Muscle layer of duodenum (tissue), 2 donors: Measurements from ENCODE around the gene ST8SIA5.

Source experiments
- H3K27ac ChIP-seq: one replicate; pipeline ENCODE4 v1.7.0; 2013; ENCODE audit warnings: mild to moderate bottlenecking, low read length
- H3K27me3 ChIP-seq: one replicate; pipeline ENCODE4 v1.7.0; 2013; ENCODE audit warnings: low read depth, mild to moderate bottlenecking, control low read depth, low read length
- H3K36me3 ChIP-seq, 2 donors: one replicate each; pipeline ENCODE4 v1.7.0; 2013; ENCODE audit warnings: low read length in 2 of 2, control low read depth in 1 of 2, mild to moderate bottlenecking in 1 of 2; ENCODE audit not compliant: insufficient read depth in 2 of 2, control insufficient read depth in 1 of 2
- H3K4me1 ChIP-seq, 2 donors: one replicate each; pipeline ENCODE4 v1.7.0; 2013; ENCODE audit warnings: low read length in 2 of 2, mild to moderate bottlenecking in 2 of 2, control low read depth in 1 of 2, moderate library complexity in 1 of 2; ENCODE audit not compliant: insufficient read depth in 2 of 2, control insufficient read depth in 1 of 2
- H3K4me3 ChIP-seq, 2 donors: one replicate each; pipeline ENCODE4 v1.7.0; 2013; ENCODE audit warnings: low read length in 2 of 2, low read depth in 1 of 2, mild to moderate bottlenecking in 1 of 2
- H3K9me3 ChIP-seq, 2 donors: one replicate each; pipeline ENCODE4 v1.7.0; 2013; ENCODE audit warnings: low read length in 2 of 2, control low read depth in 1 of 2, mild to moderate bottlenecking in 1 of 2; ENCODE audit not compliant: control insufficient read depth in 1 of 2
- donor health status: healthy.

The ST8SIA5 gene

DNA sequence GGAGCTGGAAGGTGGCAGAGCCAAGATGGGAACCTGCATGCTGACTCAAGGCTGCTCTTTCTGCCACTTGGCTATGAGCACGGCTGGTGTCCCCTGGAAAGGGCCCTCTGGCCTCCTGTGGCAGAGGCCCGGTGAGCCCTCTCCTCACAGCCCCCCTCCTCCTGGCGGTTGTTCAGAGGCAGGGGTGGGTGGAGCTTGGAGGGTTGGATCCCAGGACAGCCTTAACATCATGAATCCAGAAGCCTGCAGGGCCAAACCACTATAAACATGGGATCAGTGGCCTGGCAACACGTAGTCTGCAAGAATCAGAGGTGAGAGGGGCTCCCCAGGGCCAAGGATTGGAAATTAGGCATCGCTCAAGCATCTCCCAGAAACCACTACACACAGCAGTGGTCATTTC lies 51.3 kb downstream of the ST8SIA5 start:
- no peak overlapping the region for H3K27ac ChIP-seq
- no peaks in the 10 kb centered on the region for H3K36me3 ChIP-seq
- no peaks in the 10 kb centered on the region for H3K9me3 ChIP-seq
- H3K4me3 ChIP-seq: no peak overlapping the region
- no peaks in the 10 kb centered on the region for H3K4me1 ChIP-seq
- no peaks in the 10 kb centered on the region for H3K27me3 ChIP-seq

DNA sequence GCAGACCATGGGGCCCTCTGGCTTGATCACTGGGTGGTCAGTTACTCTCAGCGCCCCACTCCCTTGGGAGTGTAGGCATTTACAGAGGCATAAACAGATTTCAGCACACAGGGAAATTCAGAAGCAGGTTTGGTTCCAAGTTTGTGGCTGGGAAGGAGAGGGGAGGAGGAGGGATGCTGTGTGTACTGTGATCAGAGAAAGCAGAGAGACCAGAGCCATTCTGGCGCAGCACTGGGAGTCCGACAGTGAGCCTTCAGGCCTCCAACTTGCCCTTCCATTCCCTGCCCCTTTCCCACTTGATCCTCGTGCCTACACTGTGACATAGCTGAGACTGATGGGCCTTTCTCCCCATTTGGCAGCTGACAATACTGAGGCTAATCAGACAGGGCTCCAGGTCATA lies 52.0 kb downstream of the ST8SIA5 start:
- H3K4me3 ChIP-seq: no peak overlapping the region
- H3K9me3 ChIP-seq: no peaks in the 10 kb centered on the region
- H3K4me1 ChIP-seq: no peaks in the 10 kb centered on the region
- no peak overlapping the region for H3K27ac ChIP-seq
- no peaks in the 10 kb centered on the region for H3K27me3 ChIP-seq
- H3K36me3 ChIP-seq: no peaks in the 10 kb centered on the region

DNA sequence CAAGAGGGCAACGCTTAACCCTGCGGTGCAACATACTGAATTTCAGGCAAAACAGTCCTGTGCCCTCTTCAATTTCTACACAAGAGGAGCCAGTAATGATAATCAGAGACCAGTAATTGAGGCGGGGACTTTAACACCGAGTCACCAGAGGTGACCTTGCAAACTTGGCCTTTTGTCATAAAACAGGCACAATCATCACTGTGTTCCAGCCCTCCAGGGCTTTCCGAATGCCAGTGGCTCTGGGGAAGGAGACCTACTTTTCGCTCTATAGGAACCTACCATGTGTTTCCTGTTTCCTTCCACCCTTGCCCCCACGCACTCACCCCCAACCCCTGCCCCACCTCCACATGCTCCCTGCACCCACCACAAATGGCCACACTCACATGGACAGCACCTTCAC lies 52.7 kb downstream of the ST8SIA5 start:
- H3K27ac ChIP-seq: no peak overlapping the region
- no peaks in the 10 kb centered on the region for H3K9me3 ChIP-seq
- no peaks in the 10 kb centered on the region for H3K27me3 ChIP-seq
- H3K4me3 ChIP-seq: no peak overlapping the region
- no peaks in the 10 kb centered on the region for H3K4me1 ChIP-seq
- H3K36me3 ChIP-seq: no peaks in the 10 kb centered on the region

DNA sequence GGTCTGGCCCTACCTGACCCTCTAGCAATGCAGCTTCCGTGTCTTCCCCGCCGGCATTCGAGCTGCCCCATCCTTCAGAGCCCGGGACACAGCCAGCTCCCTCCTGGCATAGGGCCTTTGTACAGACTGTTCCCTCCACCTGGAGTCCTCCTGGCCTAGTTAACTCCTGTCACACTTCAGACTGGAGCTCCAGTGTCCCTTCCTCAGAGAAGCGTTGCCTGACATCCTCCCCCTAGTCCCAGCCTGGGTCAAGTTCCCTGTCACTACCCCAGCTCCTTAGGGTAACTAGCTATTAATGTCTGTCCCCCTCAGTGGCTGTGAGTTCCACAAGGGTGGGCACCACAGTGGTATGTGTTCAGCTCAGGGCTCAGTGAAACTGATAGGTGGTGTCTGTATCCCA lies 54.4 kb downstream of the ST8SIA5 start:
- no peaks in the 10 kb centered on the region for H3K4me1 ChIP-seq
- no peaks in the 10 kb centered on the region for H3K9me3 ChIP-seq
- no peak overlapping the region for H3K27ac ChIP-seq
- no peaks in the 10 kb centered on the region for H3K36me3 ChIP-seq
- no peak overlapping the region for H3K4me3 ChIP-seq
- no peaks in the 10 kb centered on the region for H3K27me3 ChIP-seq

DNA sequence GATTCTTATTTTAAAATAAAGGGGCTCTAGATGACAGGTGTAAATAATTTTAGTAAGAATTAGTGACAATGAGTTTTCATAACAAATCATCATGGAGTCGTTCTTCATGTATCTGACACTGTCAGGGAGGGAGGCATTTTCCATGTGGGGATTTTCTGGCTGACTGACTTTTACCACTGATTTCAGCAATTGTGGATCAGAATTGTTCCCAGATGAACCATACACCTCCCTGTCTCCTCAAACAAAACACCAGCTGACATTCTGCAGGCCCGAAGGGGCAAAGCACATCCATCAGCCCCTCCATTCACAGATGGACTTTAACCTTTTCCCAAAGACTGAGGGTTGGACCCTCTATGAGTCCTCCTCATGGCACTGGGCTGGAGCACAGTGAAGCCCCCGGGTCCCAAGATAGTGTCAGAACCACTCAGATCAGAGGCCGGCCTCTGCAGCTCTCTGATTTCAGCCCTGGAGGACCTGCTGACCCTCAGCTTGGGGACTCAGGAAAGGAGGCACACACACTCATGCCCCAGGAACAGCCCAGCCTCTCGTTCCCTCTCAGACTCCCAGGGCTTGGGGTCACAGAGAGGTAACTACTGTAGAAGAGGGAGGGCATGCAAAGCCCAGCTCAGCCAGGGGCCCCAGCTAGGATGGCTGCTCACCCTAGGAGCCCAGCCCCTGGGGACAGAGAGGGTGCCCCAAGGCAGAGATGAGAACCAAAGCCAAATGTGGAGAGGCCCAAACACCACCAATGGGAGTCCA lies 56.6 kb downstream of the ST8SIA5 start:
- H3K4me1 ChIP-seq: no peaks in the 10 kb centered on the region
- H3K27ac ChIP-seq: no peak overlapping the region
- no peaks in the 10 kb centered on the region for H3K9me3 ChIP-seq
- no peaks in the 10 kb centered on the region for H3K27me3 ChIP-seq
- H3K36me3 ChIP-seq: no peaks in the 10 kb centered on the region
- H3K4me3 ChIP-seq: no peak overlapping the region

DNA sequence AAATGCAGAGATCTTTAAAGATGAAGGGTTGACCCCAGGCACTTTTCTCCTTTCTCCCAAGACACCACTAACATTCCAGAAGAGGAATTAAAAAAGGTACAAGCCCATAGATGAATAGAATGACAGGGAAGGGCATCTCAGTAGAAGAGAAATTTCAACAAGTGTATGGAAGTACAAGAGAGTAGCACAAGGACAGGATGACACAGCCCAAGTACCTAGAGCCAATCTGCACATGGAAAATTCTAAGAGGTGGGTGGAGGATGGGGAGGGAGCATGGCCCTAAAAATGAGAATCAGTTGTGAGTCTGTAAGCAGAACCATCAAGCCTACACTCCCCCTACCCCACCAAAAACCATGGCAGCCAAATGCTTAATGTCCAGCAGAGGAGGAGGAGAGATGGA lies 60.2 kb downstream of the ST8SIA5 start:
- Histone ChIP-seq H3K36me3 (no peaks in the 10 kb centered on the region), H3K27ac (no peak overlapping the region), H3K27me3 (no peaks in the 10 kb centered on the region), H3K4me1 (no peaks in the 10 kb centered on the region), H3K9me3 (no peaks in the 10 kb centered on the region), H3K4me3 (no peak overlapping the region)

DNA sequence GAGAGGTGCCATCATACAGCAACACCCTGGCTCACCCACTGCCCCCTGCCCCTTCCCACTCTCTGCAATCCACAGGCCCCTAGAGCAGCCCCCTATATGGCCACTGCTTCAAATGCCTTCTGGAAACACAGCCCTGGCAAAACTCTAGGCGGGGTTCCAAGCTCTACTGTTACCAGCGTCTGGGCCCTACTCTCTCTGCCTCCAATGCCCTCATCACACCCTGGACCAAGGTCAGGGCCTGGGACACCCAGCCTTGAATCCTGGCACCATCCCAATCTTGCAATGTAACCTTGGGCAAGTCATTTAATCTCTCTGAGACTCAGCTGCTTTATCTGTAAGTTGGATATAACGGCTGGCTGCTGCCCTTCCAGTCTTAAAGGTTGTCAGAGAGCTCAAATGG lies 60.6 kb downstream of the ST8SIA5 start:
- Histone ChIP-seq H3K27me3 (no peaks in the 10 kb centered on the region), H3K36me3 (no peaks in the 10 kb centered on the region), H3K27ac (no peak overlapping the region)

DNA sequence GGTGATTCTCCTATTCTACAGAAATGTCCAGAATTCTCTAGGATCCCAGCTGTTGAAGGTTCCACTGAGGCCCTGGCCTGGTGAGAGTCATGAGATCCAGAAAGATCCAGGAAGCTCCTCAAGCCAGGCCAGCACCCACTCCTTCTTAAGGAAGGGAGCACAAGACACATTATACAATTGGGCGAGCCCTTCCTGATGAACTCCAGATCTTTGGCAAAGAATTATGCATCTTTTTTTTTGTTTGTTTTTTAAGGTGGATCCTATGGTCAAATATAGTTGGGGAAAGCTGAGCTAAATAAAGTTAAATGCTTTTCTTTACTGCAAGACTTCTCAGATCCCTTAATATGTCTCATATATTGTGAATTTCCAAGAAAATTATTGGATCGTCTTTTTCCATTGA lies 62.9 kb downstream of the ST8SIA5 start:
- H3K36me3 ChIP-seq: no peaks in the 10 kb centered on the region
- no peaks in the 10 kb centered on the region for H3K4me1 ChIP-seq
- H3K4me3 ChIP-seq: no peak overlapping the region
- no peak overlapping the region for H3K27ac ChIP-seq
- no peaks in the 10 kb centered on the region for H3K27me3 ChIP-seq
- no peaks in the 10 kb centered on the region for H3K9me3 ChIP-seq

More for the DNA sequence above, 60.6 kb downstream of the ST8SIA5 start:
- H3K4me1 ChIP-seq: no peaks in the 10 kb centered on the region
- H3K4me3 ChIP-seq: no peak overlapping the region
- no peaks in the 10 kb centered on the region for H3K9me3 ChIP-seq

DNA sequence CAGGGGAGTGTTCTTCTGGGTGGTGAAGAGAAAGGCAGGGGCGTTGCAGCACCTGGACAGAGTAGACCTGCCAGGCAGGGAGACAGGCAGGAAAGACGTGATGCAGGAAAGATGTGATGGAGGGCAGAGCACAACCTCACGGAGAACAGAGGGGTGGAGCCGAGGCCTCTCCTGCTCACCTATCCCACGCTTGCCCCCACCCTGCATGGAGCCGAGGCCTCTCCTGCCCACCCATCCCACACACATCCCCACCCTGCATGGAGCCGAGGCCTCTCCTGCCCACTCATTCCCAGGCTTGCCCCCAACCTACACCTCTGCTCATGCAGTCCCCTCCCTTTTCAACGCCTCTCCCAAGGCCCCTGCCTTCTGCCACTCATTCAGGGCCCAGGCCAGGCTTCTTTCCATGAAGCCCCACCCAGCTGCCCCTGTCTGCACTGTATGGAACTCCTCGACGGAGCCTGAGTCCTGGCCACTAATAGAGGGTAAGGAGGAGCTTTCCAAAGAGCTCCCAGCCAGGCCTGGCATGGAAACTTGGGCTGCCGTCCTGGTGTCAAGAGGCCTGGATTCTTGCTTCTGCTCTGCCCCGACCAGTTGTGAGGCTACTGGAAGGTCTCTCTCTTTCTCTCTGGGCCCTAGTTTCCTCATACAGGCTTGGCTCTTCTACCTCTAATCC lies 67.9 kb downstream of the ST8SIA5 start:
- Histone ChIP-seq H3K27ac (no peak overlapping the region), H3K36me3 (no peaks in the 10 kb centered on the region), H3K4me1 (no peaks in the 10 kb centered on the region), H3K9me3 (no peaks in the 10 kb centered on the region), H3K4me3 (no peak overlapping the region), H3K27me3 (no peaks in the 10 kb centered on the region)

DNA sequence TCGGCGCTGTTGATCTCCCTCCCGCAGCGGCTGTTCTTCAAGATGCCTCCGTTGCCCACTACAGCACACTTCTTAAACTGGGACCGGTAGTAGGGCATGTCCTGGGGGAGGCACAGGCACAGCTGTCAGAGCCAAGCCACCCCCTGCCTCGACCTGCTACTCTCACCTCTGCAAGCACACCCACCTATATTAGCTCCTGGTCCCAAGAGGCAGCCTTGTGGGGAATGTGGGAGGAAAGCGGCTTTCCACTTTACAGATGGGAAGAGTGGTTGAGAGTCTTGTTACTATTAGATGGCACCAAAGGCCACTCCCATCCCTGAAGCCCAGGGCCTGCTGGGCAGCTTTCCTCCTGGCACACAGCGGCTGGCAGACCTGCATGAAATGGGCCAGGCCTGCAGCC lies 70.7 kb downstream of the ST8SIA5 start:
- Histone ChIP-seq H3K36me3 (no peaks in the 10 kb centered on the region), H3K27me3 (no peaks in the 10 kb centered on the region), H3K27ac (no peak overlapping the region), H3K4me1 (no peaks in the 10 kb centered on the region), H3K4me3 (no peak overlapping the region), H3K9me3 (no peaks in the 10 kb centered on the region)

DNA sequence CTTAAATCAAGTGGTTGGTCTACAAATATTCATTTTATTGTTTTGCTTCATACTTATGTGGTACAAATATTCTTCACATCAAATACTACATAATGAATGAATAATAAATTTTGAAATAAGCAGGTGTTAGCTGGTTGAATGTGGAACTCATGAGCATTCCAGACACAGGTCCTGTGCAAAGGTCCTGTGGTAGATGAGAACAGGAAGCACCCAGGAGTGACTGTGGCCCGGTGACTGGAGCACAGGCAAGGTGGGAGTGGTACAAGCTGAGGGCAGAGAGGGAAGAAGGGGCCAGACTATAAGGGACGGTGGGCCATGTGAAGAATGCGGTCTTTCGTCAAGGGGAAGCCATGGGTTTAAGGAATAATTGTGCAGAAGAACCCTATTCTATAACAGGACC lies 73.6 kb downstream of the ST8SIA5 start:
- Histone ChIP-seq H3K27ac (no peak overlapping the region), H3K36me3 (no peaks in the 10 kb centered on the region), H3K4me3 (no peak overlapping the region), H3K4me1 (no peaks in the 10 kb centered on the region), H3K27me3 (no peaks in the 10 kb centered on the region), H3K9me3 (no peaks in the 10 kb centered on the region)
